ENCODE measurements around the gene SYNPO2.

SYNPO2 gene

DNA sequence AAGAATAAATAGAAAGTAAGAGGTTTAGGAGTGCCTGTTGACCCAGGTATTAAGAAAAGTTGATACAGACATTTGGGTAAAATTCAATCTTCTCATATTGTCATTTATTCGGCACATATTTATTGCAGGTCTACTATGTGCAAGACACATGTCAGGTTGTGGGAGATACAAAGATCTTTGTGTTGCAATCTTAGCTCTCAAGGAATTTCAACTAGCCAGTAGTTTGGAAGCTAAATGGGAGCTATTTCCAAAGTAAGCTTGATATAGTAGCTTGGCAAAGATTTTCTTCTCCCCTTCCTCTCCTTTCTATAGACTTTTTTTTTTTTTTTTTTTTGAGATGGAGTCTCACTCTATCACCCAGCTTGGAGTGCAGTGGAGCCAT, 122.9 kb downstream of the SYNPO2 start:
- TF ChIP-seq TEAD4 (IDR thresholded peaks at IDR 0.05), result no peak
- TF ChIP-seq CEBPB (IDR thresholded peaks at IDR 0.05), result no peak

DNA sequence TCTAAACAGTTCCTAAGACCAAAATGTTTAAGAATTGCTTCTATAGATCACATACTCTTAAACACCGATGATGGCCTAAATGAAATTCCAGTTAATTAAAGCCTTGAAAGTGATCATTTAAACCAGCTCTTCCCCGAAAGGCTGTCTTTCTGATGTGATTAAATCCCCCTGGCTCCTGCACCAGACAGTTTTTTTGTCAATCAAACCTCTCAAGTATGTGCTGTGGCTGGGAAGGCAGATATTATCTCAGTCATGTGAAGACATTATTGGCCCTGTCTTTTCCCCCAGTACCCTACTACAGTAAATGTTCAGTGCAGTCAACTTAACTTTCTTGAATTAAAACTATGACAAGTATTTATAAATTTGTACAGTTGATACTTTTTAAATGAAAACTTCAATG, 126.0 kb downstream of the SYNPO2 start:
- TF ChIP-seq CEBPB (IDR thresholded peaks at IDR 0.05) (no peak), TEAD4 (IDR thresholded peaks at IDR 0.05) (no peak), EGR1 (IDR thresholded peaks at IDR 0.05) (no peak), FOXM1 (IDR thresholded peaks at IDR 0.05; ENCODE audit: borderline replicate concordance, low read depth) (no peak), YY1 (IDR thresholded peaks at IDR 0.05; ENCODE audit: low read depth) (no peak), RAD21 (IDR thresholded peaks at IDR 0.05; ENCODE audit: low read depth) (no peak)
- TF ChIP-seq, protein P1, sequence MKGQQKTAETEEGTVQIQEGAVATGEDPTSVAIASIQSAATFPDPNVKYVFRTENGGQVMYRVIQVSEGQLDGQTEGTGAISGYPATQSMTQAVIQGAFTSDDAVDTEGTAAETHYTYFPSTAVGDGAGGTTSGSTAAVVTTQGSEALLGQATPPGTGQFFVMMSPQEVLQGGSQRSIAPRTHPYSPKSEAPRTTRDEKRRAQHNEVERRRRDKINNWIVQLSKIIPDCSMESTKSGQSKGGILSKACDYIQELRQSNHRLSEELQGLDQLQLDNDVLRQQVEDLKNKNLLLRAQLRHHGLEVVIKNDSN (IDR thresholded peaks at IDR 0.05), result no peak
- TF ChIP-seq, protein P2, sequence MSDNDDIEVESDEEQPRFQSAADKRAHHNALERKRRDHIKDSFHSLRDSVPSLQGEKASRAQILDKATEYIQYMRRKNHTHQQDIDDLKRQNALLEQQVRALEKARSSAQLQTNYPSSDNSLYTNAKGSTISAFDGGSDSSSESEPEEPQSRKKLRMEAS (IDR thresholded peaks at IDR 0.05), result no peak
- TF ChIP-seq, protein P3, sequence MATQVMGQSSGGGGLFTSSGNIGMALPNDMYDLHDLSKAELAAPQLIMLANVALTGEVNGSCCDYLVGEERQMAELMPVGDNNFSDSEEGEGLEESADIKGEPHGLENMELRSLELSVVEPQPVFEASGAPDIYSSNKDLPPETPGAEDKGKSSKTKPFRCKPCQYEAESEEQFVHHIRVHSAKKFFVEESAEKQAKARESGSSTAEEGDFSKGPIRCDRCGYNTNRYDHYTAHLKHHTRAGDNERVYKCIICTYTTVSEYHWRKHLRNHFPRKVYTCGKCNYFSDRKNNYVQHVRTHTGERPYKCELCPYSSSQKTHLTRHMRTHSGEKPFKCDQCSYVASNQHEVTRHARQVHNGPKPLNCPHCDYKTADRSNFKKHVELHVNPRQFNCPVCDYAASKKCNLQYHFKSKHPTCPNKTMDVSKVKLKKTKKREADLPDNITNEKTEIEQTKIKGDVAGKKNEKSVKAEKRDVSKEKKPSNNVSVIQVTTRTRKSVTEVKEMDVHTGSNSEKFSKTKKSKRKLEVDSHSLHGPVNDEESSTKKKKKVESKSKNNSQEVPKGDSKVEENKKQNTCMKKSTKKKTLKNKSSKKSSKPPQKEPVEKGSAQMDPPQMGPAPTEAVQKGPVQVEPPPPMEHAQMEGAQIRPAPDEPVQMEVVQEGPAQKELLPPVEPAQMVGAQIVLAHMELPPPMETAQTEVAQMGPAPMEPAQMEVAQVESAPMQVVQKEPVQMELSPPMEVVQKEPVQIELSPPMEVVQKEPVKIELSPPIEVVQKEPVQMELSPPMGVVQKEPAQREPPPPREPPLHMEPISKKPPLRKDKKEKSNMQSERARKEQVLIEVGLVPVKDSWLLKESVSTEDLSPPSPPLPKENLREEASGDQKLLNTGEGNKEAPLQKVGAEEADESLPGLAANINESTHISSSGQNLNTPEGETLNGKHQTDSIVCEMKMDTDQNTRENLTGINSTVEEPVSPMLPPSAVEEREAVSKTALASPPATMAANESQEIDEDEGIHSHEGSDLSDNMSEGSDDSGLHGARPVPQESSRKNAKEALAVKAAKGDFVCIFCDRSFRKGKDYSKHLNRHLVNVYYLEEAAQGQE (IDR thresholded peaks at IDR 0.05; ENCODE audit: low read depth), result no peak

DNA sequence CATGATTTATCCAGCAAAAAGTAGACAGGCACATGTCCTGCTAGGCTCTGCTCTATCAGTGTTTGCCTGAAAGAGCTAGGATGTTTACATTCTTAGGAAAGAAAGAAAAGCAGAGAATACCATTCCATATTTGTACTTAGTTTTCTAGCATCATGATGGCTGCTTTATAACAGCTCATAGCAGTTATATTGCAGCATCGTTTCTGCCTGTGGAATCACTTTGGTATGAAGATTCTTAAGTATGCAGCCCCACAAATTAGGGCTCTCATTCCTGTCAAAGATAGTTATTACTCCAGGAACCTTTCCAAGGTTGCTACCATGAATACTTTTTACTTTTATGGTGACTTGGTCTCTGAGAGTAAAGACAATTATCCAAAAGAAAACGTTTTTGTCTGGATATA, 128.0 kb downstream of the SYNPO2 start:
- TF ChIP-seq, protein P2 (IDR thresholded peaks at IDR 0.05), result no peak
- TF ChIP-seq FOXM1 (IDR thresholded peaks at IDR 0.05; ENCODE audit: borderline replicate concordance, low read depth) (no peak), NFIC (IDR thresholded peaks at IDR 0.05) (no peak), TEAD4 (IDR thresholded peaks at IDR 0.05) (no peak), TAF1 (IDR thresholded peaks at IDR 0.05; ENCODE audit: low read depth) (no peak), YY1 (IDR thresholded peaks at IDR 0.05; ENCODE audit: low read depth) (no peak), EP300 (IDR thresholded peaks at IDR 0.05; ENCODE audit: borderline replicate concordance) (no peak), TCF12 (IDR thresholded peaks at IDR 0.05; ENCODE audit: low read depth) (no peak), CREB1 (IDR thresholded peaks at IDR 0.05; ENCODE audit: low read depth) (no peak), ZBTB7A (IDR thresholded peaks at IDR 0.05; ENCODE audit: low read depth) (no peak), EGR1 (IDR thresholded peaks at IDR 0.05) (no peak), RAD21 (IDR thresholded peaks at IDR 0.05; ENCODE audit: low read depth) (no peak), CEBPB (IDR thresholded peaks at IDR 0.05) (no peak)
- TF ChIP-seq, protein P3 (IDR thresholded peaks at IDR 0.05; ENCODE audit: low read depth), result no peak
- TF ChIP-seq, protein P1 (IDR thresholded peaks at IDR 0.05), result no peak

DNA sequence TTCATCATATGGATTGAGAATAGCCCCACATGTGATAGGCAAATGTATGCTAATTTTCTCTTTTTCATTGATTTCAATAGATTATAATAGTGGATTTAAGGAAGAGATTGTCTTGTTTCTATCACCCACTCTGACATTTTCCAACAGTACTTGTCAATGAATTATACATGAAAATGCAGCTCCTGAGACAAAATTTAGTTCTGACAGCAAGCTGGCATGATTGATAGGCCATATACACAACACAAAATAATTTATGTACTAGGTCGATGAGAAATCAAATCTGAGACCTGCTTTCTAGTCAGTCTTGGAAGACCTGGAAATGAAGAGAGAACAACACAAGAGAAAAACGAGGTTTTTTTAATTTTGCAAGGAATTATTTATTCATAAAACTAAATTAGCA, 129.0 kb downstream of the SYNPO2 start:
- TF ChIP-seq TAF1 (IDR thresholded peaks at IDR 0.05; ENCODE audit: low read depth) (no peak), CREB1 (IDR thresholded peaks at IDR 0.05; ENCODE audit: low read depth) (no peak), CEBPB (IDR thresholded peaks at IDR 0.05) (no peak), YY1 (IDR thresholded peaks at IDR 0.05; ENCODE audit: low read depth) (no peak), EGR1 (IDR thresholded peaks at IDR 0.05) (no peak), TCF12 (IDR thresholded peaks at IDR 0.05; ENCODE audit: low read depth) (no peak), RAD21 (IDR thresholded peaks at IDR 0.05; ENCODE audit: low read depth) (no peak), FOXM1 (IDR thresholded peaks at IDR 0.05; ENCODE audit: borderline replicate concordance, low read depth) (no peak), EP300 (IDR thresholded peaks at IDR 0.05; ENCODE audit: borderline replicate concordance) (no peak), NFIC (IDR thresholded peaks at IDR 0.05) (no peak), TEAD4 (IDR thresholded peaks at IDR 0.05) (no peak), ZBTB7A (IDR thresholded peaks at IDR 0.05; ENCODE audit: low read depth) (no peak)
- TF ChIP-seq, protein P1 (IDR thresholded peaks at IDR 0.05), result no peak
- TF ChIP-seq, protein P2 (IDR thresholded peaks at IDR 0.05), result no peak
- TF ChIP-seq, protein P3 (IDR thresholded peaks at IDR 0.05; ENCODE audit: low read depth), result no peak
